IPS-15b (cell line): ENCODE measurements around the gene GRIA4.
A peak's percentile ranks its signal among the peaks of the same experiment; 100 is the strongest.

ENCODE experiments used
- H3K27me3 ChIP-seq: one replicate; pipeline ENCODE4 v1.6.1; 2013; ENCODE audit warnings: low read length; ENCODE audit not compliant: control insufficient read depth, insufficient read depth
- H3K36me3 ChIP-seq: one replicate; pipeline ENCODE4 v1.6.1; 2013; ENCODE audit warnings: low read length; ENCODE audit not compliant: control insufficient read depth, insufficient read depth
- H3K4me1 ChIP-seq: one replicate; pipeline ENCODE4 v1.6.1; 2013; ENCODE audit warnings: mild to moderate bottlenecking, low read length; ENCODE audit not compliant: control insufficient read depth, insufficient read depth
- H3K4me3 ChIP-seq: one replicate; pipeline ENCODE4 v1.5.1; 2013; ENCODE audit warnings: low read depth, low read length
- H3K9ac ChIP-seq: one replicate; pipeline ENCODE4 v1.6.1; 2013; ENCODE audit warnings: low read depth, mild to moderate bottlenecking, low read length
- H3K9me3 ChIP-seq: one replicate; pipeline ENCODE4 v1.6.1; 2013; ENCODE audit warnings: mild to moderate bottlenecking, low read length; ENCODE audit not compliant: control insufficient read depth, insufficient read depth

GRIA4 gene

DNA sequence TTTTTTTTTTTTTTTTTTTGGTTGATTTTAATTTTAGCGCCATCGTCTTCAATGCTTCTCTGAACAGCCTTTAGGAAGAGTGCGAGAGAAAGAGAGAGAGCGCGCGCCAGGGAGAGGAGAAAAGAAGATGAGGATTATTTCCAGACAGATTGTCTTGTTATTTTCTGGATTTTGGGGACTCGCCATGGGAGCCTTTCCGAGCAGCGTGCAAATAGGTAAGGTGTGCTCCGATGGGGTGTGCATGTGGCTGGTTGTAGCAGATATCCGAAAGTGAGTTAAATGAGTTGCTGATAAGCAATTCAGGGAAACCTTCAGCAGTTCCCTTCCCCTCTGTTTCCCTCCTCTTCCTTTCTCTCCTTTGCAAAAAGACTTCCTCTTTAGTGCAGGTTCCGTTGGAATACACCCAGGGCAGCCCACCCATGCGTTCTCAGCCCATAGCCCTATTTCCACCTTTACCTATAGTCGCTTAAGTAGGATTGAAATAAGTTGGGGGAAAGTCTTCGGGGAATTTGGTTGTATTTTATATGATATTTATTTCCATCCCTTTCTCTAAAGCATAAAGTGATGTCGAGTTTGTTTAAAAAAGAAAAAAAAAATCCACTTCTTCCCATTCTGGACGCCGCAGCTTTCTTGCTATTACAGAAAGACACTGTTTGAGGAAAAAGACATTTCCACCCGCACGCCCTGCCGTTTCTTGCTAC is 1.1 kb downstream of the GRIA4 start:
- no peaks in the 10 kb centered on the region for H3K36me3 ChIP-seq
- no peaks in the 10 kb centered on the region for H3K9me3 ChIP-seq
- peaks cover 21% of the 10 kb centered on the region for H3K27me3 ChIP-seq
- H3K4me1 ChIP-seq, result peaks cover 10% of the 10 kb centered on the region
- H3K4me3 ChIP-seq, result peak overlapping the region; percentile 76
- H3K9ac ChIP-seq, result peak overlapping the region; percentile 10

DNA sequence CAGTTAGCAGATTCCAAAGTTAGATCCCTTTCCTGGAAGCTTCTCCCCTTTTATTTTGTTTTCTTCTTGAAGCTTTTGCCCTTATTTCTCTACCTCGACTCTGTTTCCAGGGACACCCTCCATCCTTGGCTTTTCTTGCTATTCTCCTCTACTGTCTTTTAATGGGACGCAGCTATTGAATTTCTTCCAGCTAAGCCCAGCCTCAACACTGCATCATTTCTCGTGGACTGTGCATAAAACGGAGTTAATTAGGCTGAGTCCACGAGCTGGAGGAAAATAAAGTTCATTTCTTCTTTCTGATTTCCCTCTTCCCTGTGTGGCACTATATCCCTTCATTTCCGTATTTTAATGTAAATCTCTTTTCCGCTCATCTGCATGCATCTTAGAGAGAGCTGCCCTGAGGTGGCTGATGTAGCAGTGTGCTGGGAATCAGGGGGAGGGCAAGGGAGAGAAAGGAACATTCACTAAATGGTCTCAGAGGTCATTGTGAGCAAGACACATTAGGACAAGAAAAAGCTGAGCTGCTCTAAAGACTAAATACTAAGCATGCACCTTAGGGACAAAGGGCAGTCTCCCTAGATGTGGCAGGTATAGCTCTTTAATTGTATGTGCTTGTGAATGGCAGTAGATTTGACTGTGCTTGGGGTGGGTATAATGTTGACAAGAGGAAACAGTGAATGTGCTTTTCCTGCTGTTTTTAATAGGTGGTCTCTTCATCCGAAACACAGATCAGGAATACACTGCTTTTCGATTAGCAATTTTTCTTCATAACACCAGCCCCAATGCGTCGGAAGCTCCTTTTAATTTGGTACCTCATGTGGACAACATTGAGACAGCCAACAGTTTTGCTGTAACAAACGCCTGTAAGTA is 1.9 kb downstream of the GRIA4 start:
- H3K9me3 ChIP-seq, result no peaks in the 10 kb centered on the region
- peak overlapping the region; percentile 76 for H3K4me3 ChIP-seq
- H3K27me3 ChIP-seq, result peaks cover 21% of the 10 kb centered on the region
- no peaks in the 10 kb centered on the region for H3K36me3 ChIP-seq
- no peak overlapping the region for H3K9ac ChIP-seq
- peaks cover 10% of the 10 kb centered on the region for H3K4me1 ChIP-seq

DNA sequence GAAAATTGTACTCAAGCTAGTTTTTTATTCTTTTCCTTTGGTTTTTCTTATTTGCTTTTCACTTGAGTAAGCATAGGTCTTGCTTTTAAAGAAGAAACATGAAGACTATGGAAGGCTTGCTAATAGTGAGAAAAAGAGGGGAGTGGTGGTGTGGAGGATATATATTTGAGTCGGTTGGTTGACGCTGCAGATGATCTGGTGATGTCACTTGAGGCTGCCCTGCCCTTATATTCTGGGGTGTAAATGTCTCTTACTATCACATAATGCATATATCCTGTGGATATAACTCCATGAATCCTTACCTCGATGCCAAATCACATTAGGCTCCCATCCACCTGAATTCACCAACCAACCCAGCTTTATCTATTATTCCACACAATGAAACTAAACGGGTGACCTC is 2.9 kb downstream of the GRIA4 start:
- Histone ChIP-seq H3K9me3 (no peaks in the 10 kb centered on the region), H3K4me3 (no peak overlapping the region), H3K4me1 (peaks cover 10% of the 10 kb centered on the region), H3K27me3 (peaks cover 21% of the 10 kb centered on the region), H3K9ac (no peak overlapping the region), H3K36me3 (no peaks in the 10 kb centered on the region)

GRCh38 chr11:105613183-105613582 is 3.3 kb downstream of the GRIA4 start:
- Histone ChIP-seq H3K4me3 (no peak overlapping the region), H3K27me3 (peaks cover 21% of the 10 kb centered on the region), H3K9ac (no peak overlapping the region), H3K4me1 (peaks cover 10% of the 10 kb centered on the region), H3K9me3 (no peaks in the 10 kb centered on the region), H3K36me3 (no peaks in the 10 kb centered on the region)

- H3K9ac ChIP-seq, result no peak overlapping the region
- no peaks in the 10 kb centered on the region for H3K27me3 ChIP-seq
- no peak overlapping the region for H3K4me3 ChIP-seq
- no peaks in the 10 kb centered on the region for H3K9me3 ChIP-seq
- no peaks in the 10 kb centered on the region for H3K36me3 ChIP-seq
- no peaks in the 10 kb centered on the region for H3K4me1 ChIP-seq
Observed at GRCh38 chr11:105618343-105618955, 8.6 kb downstream of the GRIA4 start.

- Histone ChIP-seq H3K36me3 (no peaks in the 10 kb centered on the region), H3K4me3 (no peak overlapping the region), H3K9me3 (no peaks in the 10 kb centered on the region), H3K27me3 (no peaks in the 10 kb centered on the region), H3K4me1 (no peaks in the 10 kb centered on the region), H3K9ac (no peak overlapping the region)
Observed at GRCh38 chr11:105619556-105619955, 9.7 kb downstream of the GRIA4 start.

DNA sequence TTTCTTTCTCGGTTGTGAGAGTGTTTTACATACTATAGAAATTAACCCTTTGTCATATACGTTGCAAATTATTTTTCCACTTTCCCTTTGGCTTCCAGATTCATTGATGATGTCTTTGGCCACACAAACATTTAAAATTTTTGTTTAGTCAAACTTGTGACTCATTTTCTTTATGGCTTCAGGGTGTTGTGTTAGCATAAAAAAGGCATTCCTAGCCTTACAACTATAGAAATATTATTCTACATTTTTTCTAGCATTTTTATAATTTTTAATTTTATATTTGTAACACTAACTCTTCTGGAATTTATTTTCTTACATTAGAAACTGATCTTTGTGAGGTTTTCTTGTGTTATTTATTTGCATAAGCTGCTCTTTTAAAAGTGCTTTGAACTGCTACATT is 12.1 kb downstream of the GRIA4 start:
- H3K27me3 ChIP-seq, result no peaks in the 10 kb centered on the region
- H3K9me3 ChIP-seq, result no peaks in the 10 kb centered on the region
- H3K4me1 ChIP-seq, result no peaks in the 10 kb centered on the region
- no peak overlapping the region for H3K4me3 ChIP-seq
- H3K9ac ChIP-seq, result no peak overlapping the region
- H3K36me3 ChIP-seq, result no peaks in the 10 kb centered on the region

DNA sequence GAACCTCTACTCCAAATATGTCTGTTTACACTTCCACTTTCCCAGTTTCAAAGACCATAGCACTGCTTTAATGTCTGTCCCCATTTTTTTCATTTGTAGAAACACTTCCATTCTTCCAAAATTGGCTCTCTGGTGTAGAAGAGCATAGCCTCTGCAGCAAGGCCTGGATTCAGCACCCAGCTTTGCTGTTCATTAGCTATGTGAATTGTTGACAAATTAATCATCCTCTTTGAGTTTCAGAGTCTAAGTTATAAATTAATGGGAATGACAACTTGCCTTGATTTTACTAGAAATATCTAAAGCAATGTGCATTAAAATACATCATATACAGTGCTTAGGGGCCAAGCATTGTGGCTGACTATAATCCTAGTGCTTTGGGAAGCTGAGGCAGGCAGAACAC is 22.4 kb downstream of the GRIA4 start:
- Histone ChIP-seq H3K36me3 (no peaks in the 10 kb centered on the region), H3K4me3 (no peak overlapping the region), H3K9ac (no peak overlapping the region), H3K9me3 (no peaks in the 10 kb centered on the region), H3K4me1 (no peaks in the 10 kb centered on the region), H3K27me3 (no peaks in the 10 kb centered on the region)

DNA sequence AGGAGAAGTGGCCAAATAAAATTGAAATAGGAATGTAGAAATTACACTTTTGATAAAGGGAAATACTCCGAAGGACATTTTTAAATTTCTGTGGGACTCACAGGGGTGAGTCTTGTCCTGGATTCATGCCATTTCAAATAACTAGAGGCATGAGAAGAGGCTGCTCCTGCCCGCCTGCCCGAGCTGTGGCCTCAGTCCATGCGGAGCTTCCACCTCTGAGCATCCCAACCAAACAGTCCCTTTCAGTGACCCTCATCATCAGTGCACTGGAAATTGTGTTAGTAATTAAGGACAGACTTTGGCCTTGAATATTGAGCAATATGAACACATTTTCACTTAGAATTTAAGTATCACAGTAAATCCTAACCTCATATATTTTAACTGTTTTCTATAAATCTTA is 25.6 kb downstream of the GRIA4 start:
- Histone ChIP-seq H3K4me1 (no peaks in the 10 kb centered on the region), H3K4me3 (no peak overlapping the region), H3K9ac (no peak overlapping the region), H3K9me3 (no peaks in the 10 kb centered on the region), H3K36me3 (no peaks in the 10 kb centered on the region), H3K27me3 (no peaks in the 10 kb centered on the region)

- no peaks in the 10 kb centered on the region for H3K27me3 ChIP-seq
- no peaks in the 10 kb centered on the region for H3K4me1 ChIP-seq
- no peaks in the 10 kb centered on the region for H3K36me3 ChIP-seq
- no peak overlapping the region for H3K4me3 ChIP-seq
- no peaks in the 10 kb centered on the region for H3K9me3 ChIP-seq
- no peak overlapping the region for H3K9ac ChIP-seq
Observed at GRCh38 chr11:105636496-105636895, 26.6 kb downstream of the GRIA4 start.

- no peaks in the 10 kb centered on the region for H3K4me1 ChIP-seq
- no peaks in the 10 kb centered on the region for H3K27me3 ChIP-seq
- no peak overlapping the region for H3K9ac ChIP-seq
- no peaks in the 10 kb centered on the region for H3K9me3 ChIP-seq
- H3K36me3 ChIP-seq, result no peaks in the 10 kb centered on the region
- H3K4me3 ChIP-seq, result no peak overlapping the region
Observed at GRCh38 chr11:105639527-105639926, 29.7 kb downstream of the GRIA4 start.

DNA sequence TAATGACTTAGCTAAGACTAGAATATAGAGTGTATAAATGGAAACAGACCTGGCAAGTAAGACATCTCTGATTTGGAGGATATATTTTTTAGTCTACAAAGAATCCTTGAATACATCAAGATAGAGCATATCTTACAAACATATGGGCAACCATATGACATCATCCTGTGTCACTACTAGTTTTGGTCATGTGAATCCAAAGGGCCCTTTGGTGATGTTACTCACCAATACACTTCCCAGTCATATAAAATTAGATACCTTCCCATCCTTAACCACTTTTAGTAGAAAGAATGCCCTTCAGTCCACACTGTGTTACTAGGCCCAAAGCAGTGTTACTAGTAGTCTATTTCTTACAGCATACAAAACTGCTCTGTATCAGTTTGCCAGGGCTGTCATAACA is 31.6 kb downstream of the GRIA4 start:
- Histone ChIP-seq H3K36me3 (no peaks in the 10 kb centered on the region), H3K9ac (no peak overlapping the region), H3K4me1 (no peaks in the 10 kb centered on the region), H3K27me3 (no peaks in the 10 kb centered on the region), H3K9me3 (no peaks in the 10 kb centered on the region), H3K4me3 (no peak overlapping the region)
